HG02840 (cell line): ENCODE results near the gene C19orf81.

Source experiments
- ATAC-seq: cut with Tn5 transposase; IDR thresholded peaks from one replicate; pipeline ENCODE4 v1.9.1; 2021; ENCODE audit warnings: mild to moderate bottlenecking, moderate library complexity, moderate number of reproducible peaks; ENCODE audit not compliant: unreplicated experiment, low FRiP score

The C19orf81 gene

GRCh38 chr19:50628551-50628950, 20.7 kb upstream of the C19orf81 start:
- ATAC-seq = no peak

GRCh38 chr19:50629194-50629593, 20.1 kb upstream of the C19orf81 start:
- no peak for ATAC-seq

- no peak for ATAC-seq
These were observed 19.4 kb upstream of the C19orf81 start for GRCh38 chr19:50629801-50630200.

- no peak for ATAC-seq
These were observed 17.0 kb upstream of the C19orf81 start for GRCh38 chr19:50632151-50632835.

GRCh38 chr19:50633359-50633758, 15.9 kb upstream of the C19orf81 start:
- ATAC-seq = no peak

GRCh38 chr19:50633973-50634372, 15.3 kb upstream of the C19orf81 start:
- ATAC-seq = no peak

GRCh38 chr19:50636317-50637085, 12.7 kb upstream of the C19orf81 start:
- ATAC-seq = no peak

- ATAC-seq = no peak
These were observed 10.6 kb upstream of the C19orf81 start for GRCh38 chr19:50638600-50638999.

GRCh38 chr19:50639121-50640112, 9.8 kb upstream of the C19orf81 start, which contains the start of gene SYT3:
SYT3 (minus strand) TSS chr19:50639881; CDS start chr19:50637411, 2,470 bp downstream.
- no peak for ATAC-seq

- no peak for ATAC-seq
These were observed 8.9 kb upstream of the C19orf81 start for GRCh38 chr19:50640368-50640767.

GRCh38 chr19:50644315-50644915, 4.8 kb upstream of the C19orf81 start:
- no peak for ATAC-seq

GRCh38 chr19:50645107-50645506, 4.1 kb upstream of the C19orf81 start:
- ATAC-seq = no peak

GRCh38 chr19:50646074-50646807, 3.0 kb upstream of the C19orf81 start:
- ATAC-seq = no peak

GRCh38 chr19:50647879-50648615, 1.2 kb upstream of the C19orf81 start:
- ATAC-seq = no peak

GRCh38 chr19:50648659-50649058, 586 bp upstream of the C19orf81 start:
- ATAC-seq = no peak

- ATAC-seq = no peak
These were observed 1.9 kb downstream of the C19orf81 start for GRCh38 chr19:50651174-50651573.

GRCh38 chr19:50652722-50653121, 3.5 kb downstream of the C19orf81 start:
- no peak for ATAC-seq

- ATAC-seq = no peak
These were observed 5.6 kb downstream of the C19orf81 start for GRCh38 chr19:50654882-50655281.

GRCh38 chr19:50657222-50657669, 8.0 kb downstream of the C19orf81 start:
- no peak for ATAC-seq
